Femur (tissue), 1 donor: ENCODE measurements around the gene AVP.
"Not testable (repeated sequence)": the region's sequence is repeated elsewhere in the genome, so short reads cannot be mapped to it uniquely, and the experiment has no call there.

Source experiments
- DNase-seq: peaks from one replicate; pipeline ENCODE4 v3.0.0-alpha.2; 2017

The AVP gene, protein sequence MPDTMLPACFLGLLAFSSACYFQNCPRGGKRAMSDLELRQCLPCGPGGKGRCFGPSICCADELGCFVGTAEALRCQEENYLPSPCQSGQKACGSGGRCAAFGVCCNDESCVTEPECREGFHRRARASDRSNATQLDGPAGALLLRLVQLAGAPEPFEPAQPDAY

GRCh38 chr20:3084283-3084985 lies at the start of gene AVP:
AVP (minus strand) TSS chr20:3084724; CDS start chr20:3084674, 50 bp downstream.
- no peak for DNase-seq

- no peak for DNase-seq
Measured at GRCh38 chr20:3134151-3134550, 49.6 kb upstream of the AVP start.

- no peak for DNase-seq
Measured at GRCh38 chr20:3133155-3133554, 48.6 kb upstream of the AVP start.

DNA sequence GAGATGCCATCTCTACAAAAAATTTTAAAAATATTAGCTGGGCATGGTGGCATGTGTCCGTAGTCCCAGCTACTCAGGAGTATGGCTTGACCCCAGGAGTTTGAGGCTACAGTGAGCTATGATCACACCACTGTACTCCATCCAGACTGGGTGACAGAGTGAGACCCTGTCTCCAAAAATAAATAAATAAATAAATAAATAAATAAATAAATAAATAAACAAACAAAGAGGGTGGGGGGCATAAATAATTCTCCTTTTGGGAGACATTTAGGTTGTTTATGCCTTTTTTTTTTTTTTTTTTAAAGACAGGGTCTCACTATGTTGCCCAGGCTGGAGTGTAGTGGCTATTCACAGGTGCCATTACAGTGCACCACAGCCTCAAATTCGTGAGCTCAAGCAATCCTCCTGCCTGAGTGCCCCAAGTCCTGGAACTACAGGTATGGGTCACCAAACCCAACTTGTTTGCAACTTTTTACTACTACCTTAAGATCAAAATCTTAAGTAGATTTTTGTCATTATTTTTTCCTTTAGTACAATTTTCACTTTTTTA lies 45.6 kb upstream of the AVP start:
- no peak for DNase-seq

DNA sequence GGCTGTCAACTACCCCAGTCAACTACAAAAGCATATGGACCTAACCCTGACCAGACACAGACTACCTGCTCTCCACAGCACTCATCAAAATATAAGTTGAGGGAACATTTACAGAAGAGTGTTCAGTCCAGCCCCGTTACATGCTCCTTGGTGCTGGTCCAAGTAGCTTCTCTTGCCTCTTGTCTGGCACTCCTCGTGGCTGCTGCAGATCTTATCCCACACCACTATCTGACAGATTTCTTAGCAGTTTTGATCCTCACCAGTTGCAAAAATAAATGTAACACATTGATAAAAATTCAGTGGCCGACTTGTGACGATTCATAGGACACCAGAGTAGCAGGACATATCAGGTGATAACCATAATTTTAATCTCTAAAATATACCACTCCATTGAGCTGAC lies 44.6 kb upstream of the AVP start:
- DNase-seq = no peak

DNA sequence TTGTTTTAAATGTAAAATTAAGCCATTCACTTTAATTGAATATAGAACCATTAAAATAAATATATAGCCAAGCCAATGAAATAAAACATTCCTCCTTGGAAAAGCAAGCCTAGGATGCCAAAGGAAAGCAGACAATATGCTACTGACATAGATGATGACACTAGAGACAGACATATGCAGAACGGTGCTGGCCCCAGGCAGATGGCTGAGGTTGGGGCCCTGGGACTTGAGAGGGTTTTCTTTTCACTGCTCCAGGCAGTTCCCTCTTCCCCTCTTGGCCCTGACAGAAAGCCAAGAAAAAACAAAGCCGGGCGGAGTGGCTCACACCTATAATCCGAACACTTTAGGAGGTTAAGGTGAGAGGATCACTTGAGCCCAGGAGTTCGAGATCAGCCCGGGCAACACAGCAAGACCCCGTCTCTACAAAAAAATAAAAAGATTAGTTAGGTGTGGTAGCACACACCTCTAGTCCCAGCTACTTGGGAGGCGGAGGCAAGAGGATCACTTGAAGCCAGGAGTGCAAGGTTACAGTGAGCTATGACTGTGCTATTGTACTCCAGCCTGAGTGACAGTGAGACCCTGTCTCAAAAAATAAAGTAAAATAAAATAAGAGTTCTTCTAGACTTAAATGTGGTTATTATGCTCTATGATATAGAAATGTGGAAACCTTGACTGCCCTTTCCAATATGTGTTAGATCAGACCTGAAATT lies 43.9 kb upstream of the AVP start:
- no peak for DNase-seq

GRCh38 chr20:3126527-3126859 lies 42.0 kb upstream of the AVP start:
- DNase-seq = no peak

GRCh38 chr20:3125776-3126526 lies 41.4 kb upstream of the AVP start:
- DNase-seq = not testable (repeated sequence)

DNA sequence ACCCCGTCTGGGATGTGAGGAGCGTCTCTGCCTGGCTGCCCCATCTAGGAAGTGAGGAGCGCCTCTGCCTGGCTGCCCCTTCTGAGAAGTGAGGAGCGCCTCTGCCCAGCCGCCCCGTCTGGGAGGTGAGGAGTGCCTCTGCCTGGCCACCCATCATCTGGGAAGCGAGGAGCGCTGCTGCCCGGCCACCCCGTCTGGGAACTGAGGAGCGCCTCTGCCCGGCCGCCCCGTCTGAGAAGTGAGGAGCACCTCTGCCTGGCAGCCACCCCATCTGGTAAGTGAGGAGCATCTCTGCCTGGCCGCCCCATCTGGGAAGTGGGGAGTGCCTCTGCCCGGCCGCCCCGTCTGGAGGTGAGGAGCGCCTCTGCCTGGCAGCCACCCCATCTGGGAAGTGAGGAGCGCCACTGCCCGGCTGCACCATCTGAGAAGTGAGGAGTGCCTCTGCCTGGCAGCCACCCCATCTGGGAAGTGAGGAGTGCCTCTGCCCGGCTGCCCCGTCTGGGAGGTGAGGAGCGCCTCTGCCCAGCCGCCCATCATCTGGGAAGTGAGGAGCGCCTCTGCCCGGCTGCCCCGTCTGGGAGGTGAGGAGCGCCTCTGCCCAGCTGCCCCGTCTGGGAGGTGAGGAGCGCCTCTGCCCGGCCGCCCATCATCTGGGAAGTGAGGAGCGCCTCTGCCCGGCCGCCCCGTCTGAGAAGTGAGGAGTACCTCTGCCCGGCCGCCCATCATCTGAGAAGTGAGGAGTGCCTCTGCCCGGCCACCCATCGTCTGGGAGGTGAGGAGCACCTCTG lies 40.4 kb upstream of the AVP start:
- DNase-seq = not testable (repeated sequence)

GRCh38 chr20:3124163-3124562 lies 39.6 kb upstream of the AVP start:
- DNase-seq = not testable (repeated sequence)

DNA sequence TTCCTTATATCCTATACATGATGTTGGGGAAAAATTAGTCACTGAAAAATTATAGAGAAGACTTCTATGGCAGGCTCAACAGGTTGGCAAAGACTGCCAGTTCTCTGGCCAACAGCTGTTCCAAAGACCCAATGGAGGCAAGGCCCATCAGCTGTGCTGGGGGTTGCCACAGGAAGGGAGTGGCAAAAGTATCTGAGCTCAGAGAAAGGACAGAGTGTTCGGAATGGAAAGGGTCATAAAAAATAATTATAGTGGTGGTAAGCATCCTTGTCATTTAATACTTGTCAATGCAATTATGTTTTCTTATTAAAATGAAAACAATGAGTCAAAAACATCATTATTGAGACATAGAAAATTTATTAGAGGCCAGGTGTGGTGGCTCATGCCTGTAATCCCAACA lies 39.0 kb upstream of the AVP start:
- no peak for DNase-seq

DNA sequence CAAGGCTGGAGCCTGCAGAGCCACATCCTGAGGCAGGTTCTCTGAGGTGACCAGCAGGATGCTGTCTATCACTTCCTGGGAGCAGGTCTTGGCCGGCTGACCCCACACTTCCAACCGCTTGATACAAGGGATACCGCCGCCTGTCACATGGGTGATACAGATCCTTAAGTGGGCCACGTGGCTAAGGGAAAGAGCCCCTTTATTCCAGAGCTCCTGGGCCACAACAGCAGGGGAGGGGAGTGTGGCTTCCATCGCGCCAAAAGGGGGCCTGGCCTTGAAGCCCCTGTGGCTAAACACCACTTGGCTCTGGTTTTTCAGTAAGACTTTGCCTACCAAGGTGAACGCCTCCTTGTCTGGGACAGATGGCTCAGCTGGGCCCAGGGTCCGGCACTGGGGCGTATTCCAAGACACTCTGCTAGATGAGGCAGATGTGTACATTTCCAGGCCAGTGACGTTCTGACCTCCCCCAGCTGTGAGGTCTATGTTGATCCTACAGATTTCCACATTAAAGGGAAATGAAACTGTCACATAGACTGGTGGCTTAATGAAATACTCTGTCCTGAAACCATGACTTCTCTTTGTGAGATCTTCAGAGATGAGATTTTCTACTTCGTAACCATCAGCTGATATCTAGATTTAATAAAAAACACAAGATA lies 37.6 kb upstream of the AVP start:
- DNase-seq = no peak

- DNase-seq = no peak
Measured at GRCh38 chr20:3121271-3121911, 36.9 kb upstream of the AVP start.

GRCh38 chr20:3119044-3119443 lies 34.5 kb upstream of the AVP start:
- no peak for DNase-seq

GRCh38 chr20:3117839-3118379 lies 33.4 kb upstream of the AVP start:
- peak; percentile 59 for DNase-seq

- DNase-seq = no peak
Measured at GRCh38 chr20:3116341-3116740, 31.8 kb upstream of the AVP start.

- no peak for DNase-seq
Measured at GRCh38 chr20:3115190-3116107, 30.9 kb upstream of the AVP start.

DNA sequence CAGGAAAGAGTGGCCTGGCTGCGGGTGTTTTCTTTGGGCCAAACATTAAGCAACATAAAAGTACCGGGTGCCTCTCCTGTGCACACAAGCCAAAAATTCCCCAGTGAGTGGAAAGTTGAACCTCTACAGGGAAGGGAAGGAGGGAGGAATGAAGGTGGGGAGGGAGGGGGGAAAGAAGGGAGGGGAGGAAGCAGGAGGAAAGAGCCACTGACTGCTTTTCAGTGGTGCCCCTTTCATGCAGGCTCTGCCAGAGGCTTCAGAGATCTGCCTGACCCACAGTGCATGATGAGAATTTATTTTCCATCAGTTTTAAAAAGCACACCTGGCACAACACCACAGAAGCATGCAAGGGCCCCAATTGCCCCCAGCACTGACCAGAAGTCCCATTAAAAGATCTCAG lies 27.5 kb upstream of the AVP start:
- DNase-seq = no peak

- no peak for DNase-seq
Measured at GRCh38 chr20:3111507-3111906, 27.0 kb upstream of the AVP start.
